ENCODE results near the gene ST7. TPM values are rescaled to one million over a fixed set of nuclear protein-coding genes. Genes with fewer than 3 reads are reported as not detected.
"Not testable (repeated sequence)": the region's sequence is repeated elsewhere in the genome, so short reads cannot be mapped to it uniquely, and the experiment has no call there.

The ST7 gene
- total RNA-seq, 2 donors from 2014 or later: 7.6 to 9.8 TPM

DNA sequence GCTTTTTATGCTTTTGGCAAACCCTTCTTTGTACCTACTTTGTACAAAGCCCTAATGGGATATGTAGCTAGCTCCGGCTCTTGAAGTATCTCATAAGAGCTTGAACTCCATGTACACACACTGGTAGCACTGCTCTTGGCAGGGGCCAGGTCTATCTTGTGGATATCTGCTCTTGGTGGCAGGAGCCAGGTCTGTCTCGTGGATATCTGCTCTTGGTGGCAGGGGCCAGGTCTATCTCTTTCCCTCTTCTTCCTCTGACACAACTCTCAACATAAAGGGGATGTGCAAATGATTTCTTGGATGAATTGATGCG, 277.7 kb downstream of the ST7 start:
- H3K27me3 Mint-ChIP-seq: no peaks in the 10 kb centered on the region
- peaks cover 3% of the 10 kb centered on the region for H3K9me3 Mint-ChIP-seq
- ATAC-seq: no peak
- no peak overlapping the region for H3K27ac Mint-ChIP-seq
- no peak overlapping the region for H3K4me3 Mint-ChIP-seq
- no peaks in the 10 kb centered on the region for H3K4me1 Mint-ChIP-seq (ENCODE audit: low read depth in 2 of 2)
- H3K36me3 Mint-ChIP-seq: peaks cover 4% of the 10 kb centered on the region
- DNase-seq (ENCODE audit: low spot score): no peak

- H3K4me1 Mint-ChIP-seq (ENCODE audit: low read depth in 2 of 2): no peaks in the 10 kb centered on the region
- no peak overlapping the region for H3K27ac Mint-ChIP-seq
- peaks cover 4 to 12% of the 10 kb centered on the region in 2 donors for H3K27me3 Mint-ChIP-seq
- ATAC-seq (no peak), DNase-seq (ENCODE audit: low spot score) (no peak)
- no peak overlapping the region for H3K4me3 Mint-ChIP-seq
- peaks cover 4% of the 10 kb centered on the region for H3K36me3 Mint-ChIP-seq
- no peaks in the 10 kb centered on the region for H3K9me3 Mint-ChIP-seq
Observed at GRCh38 chr7:117237646-117238045, 284.3 kb downstream of the ST7 start.

DNA sequence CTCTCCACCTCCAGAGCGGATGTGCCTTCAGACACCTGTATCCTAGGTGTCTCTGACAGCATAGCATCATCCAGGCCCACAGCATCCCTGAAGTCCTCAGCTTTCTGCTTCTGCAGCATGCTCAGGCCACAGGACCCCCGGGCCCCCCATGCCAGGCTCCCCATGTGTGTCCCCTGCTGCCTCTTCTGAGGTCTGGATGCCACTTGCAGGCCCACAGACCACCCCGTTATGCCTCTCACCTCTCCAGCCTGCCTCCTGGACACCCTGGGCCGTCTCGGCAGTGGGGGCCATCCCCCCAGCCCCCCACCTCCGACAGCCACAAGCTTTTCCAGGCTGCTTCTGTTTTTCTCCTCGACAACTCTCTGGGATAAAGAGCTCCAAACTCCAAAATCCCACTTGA, 285.2 kb downstream of the ST7 start:
- Mint-ChIP-seq H3K4me1 (ENCODE audit: low read depth in 2 of 2) (no peaks in the 10 kb centered on the region), H3K4me3 (no peak overlapping the region), H3K9me3 (no peaks in the 10 kb centered on the region), H3K27ac (no peak overlapping the region), H3K27me3 (peaks cover 4 to 12% of the 10 kb centered on the region in 2 donors), H3K36me3 (peaks cover 4% of the 10 kb centered on the region)
- DNase-seq (ENCODE audit: low spot score): no peak
- no peak for ATAC-seq

DNA sequence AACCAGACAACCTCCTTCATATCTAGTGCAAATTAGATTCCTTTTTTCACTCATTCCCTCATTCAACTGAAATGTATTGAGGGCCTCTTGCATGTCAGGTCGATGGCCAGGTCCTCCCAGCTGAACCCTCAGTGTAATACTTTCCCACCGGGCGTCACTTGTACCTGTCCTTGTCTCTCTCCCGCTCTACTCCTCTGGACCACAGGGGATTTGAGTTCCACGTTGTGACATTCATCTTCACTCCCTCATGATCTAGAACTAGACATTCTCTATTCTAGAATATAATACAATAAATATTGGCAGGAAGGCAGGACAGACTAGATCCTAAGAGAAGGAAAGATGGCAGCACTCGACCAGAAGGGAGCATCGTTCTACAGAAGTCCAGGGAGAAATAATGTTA, 285.6 kb downstream of the ST7 start:
- Mint-ChIP-seq H3K27me3 (peaks cover 4 to 12% of the 10 kb centered on the region in 2 donors), H3K36me3 (peaks cover 4% of the 10 kb centered on the region), H3K4me3 (no peak overlapping the region), H3K4me1 (ENCODE audit: low read depth in 2 of 2) (no peaks in the 10 kb centered on the region), H3K9me3 (no peaks in the 10 kb centered on the region), H3K27ac (no peak overlapping the region)
- ATAC-seq: no peak
- DNase-seq (ENCODE audit: low spot score): no peak

- ATAC-seq (no peak), DNase-seq (ENCODE audit: low spot score) (no peak)
- no peaks in the 10 kb centered on the region for H3K4me1 Mint-ChIP-seq (ENCODE audit: low read depth in 2 of 2)
- H3K27me3 Mint-ChIP-seq: peaks cover 4 to 20% of the 10 kb centered on the region in 2 donors
- H3K4me3 Mint-ChIP-seq: no peak overlapping the region
- peaks cover 2% of the 10 kb centered on the region for H3K9me3 Mint-ChIP-seq
- H3K27ac Mint-ChIP-seq: no peak overlapping the region
- no peaks in the 10 kb centered on the region for H3K36me3 Mint-ChIP-seq
Observed at GRCh38 chr7:117241088-117241487, 287.8 kb downstream of the ST7 start.

DNA sequence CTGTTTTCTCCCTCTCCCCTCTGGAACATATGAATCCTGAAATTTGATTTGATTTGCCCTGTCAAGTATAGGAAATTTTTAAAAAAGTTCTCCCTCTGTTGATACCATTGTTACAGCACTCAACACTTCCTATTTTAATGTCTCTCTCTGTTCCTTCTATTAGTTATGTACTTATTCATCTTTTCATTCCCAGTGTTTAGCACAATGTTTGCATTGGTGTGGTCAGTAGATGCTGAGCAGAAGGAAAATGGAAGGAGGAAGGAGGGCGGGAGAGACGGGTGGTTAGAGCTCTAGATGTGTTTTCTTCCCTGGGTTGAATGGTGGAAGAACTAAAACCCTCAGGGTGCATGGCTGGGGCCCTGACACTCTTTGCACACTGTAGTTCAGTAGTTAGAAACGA, 290.1 kb downstream of the ST7 start:
- no peak for DNase-seq (ENCODE audit: low spot score)

GRCh38 chr7:117245703-117246102, 292.4 kb downstream of the ST7 start:
- not testable (repeated sequence) for H3K27ac Mint-ChIP-seq; DNase-seq (ENCODE audit: low spot score); H3K9me3 Mint-ChIP-seq; H3K36me3 Mint-ChIP-seq; ATAC-seq; H3K4me3 Mint-ChIP-seq; H3K4me1 Mint-ChIP-seq (ENCODE audit: low read depth in 2 of 2)
- peaks cover 0 to 26% of the 10 kb centered on the region in 2 donors for H3K27me3 Mint-ChIP-seq

More for the DNA sequence above, 290.1 kb downstream of the ST7 start:
- Mint-ChIP-seq H3K27me3 (peaks cover 4 to 28% of the 10 kb centered on the region in 2 donors), H3K36me3 (no peaks in the 10 kb centered on the region), H3K4me3 (no peak overlapping the region), H3K9me3 (peaks cover 2% of the 10 kb centered on the region), H3K27ac (no peak overlapping the region), H3K4me1 (ENCODE audit: low read depth in 2 of 2) (no peaks in the 10 kb centered on the region)
- no peak for ATAC-seq

- DNase-seq (ENCODE audit: low spot score): no peak
- no peak overlapping the region for H3K4me3 Mint-ChIP-seq
- no peaks in the 10 kb centered on the region for H3K4me1 Mint-ChIP-seq (ENCODE audit: low read depth in 2 of 2)
- H3K27me3 Mint-ChIP-seq: peaks cover 4 to 40% of the 10 kb centered on the region in 2 donors
- H3K36me3 Mint-ChIP-seq: no peaks in the 10 kb centered on the region
- peaks cover 2% of the 10 kb centered on the region for H3K9me3 Mint-ChIP-seq
- ATAC-seq: no peak
- H3K27ac Mint-ChIP-seq: no peak overlapping the region
Observed at GRCh38 chr7:117247809-117248208, 294.5 kb downstream of the ST7 start.

DNA sequence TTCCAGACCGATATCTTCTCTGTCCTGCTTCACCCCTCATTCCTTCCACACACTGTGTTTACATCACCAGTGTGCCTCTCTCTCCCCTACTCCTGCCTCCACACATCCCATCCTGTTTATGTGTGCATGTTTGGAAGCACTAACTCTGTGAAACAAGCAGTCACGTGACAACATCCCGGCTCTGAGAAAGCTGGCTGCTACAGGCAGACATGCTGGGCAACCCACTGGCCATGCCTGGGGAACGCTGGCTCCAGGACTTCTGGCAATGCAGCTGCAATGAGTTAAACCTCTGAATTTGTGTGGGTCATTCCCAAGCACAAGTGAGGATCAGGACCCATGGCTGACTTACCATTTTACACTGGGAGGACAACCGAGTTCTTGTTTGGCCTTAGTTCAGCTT, 295.5 kb downstream of the ST7 start:
- Mint-ChIP-seq H3K4me1 (ENCODE audit: low read depth in 2 of 2) (no peaks in the 10 kb centered on the region), H3K4me3 (no peak overlapping the region), H3K36me3 (no peaks in the 10 kb centered on the region), H3K9me3 (peaks cover 2% of the 10 kb centered on the region), H3K27ac (no peak overlapping the region), H3K27me3 (peaks cover 6 to 40% of the 10 kb centered on the region in 2 donors)
- DNase-seq (ENCODE audit: low spot score) (no peak), ATAC-seq (no peak)

DNA sequence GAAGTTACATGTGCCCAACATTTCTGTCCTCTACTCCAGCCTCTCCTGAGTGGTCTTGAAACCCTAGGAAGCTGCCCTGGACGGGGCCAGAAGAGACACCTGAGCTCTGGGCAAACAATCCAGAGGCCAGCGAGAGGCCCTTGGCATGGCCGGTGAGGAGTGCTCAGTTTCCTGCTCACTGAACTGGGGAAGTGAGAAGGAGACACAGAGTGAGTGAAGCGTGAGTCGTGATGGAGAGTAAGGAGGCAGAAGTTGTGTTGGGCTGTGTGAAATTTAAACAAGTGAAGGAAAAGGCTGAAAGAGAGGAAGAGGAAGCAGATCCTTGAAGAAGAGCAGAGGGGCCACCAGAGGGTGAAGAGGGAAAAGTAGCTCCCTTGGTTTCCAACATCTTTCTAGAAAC, 296.4 kb downstream of the ST7 start:
- peaks cover 6 to 40% of the 10 kb centered on the region in 2 donors for H3K27me3 Mint-ChIP-seq
- no peaks in the 10 kb centered on the region for H3K4me1 Mint-ChIP-seq (ENCODE audit: low read depth in 2 of 2)
- H3K27ac Mint-ChIP-seq: no peak overlapping the region
- H3K4me3 Mint-ChIP-seq: no peak overlapping the region
- no peaks in the 10 kb centered on the region for H3K36me3 Mint-ChIP-seq
- H3K9me3 Mint-ChIP-seq: peaks cover 2% of the 10 kb centered on the region
- no peak for DNase-seq (ENCODE audit: low spot score)
- ATAC-seq: no peak

- Mint-ChIP-seq H3K36me3 (no peaks in the 10 kb centered on the region), H3K9me3 (peaks cover 2% of the 10 kb centered on the region), H3K4me1 (ENCODE audit: low read depth in 2 of 2) (no peaks in the 10 kb centered on the region), H3K27me3 (peaks cover 8 to 46% of the 10 kb centered on the region in 2 donors), H3K27ac (no peak overlapping the region), H3K4me3 (no peak overlapping the region)
- ATAC-seq (no peak), DNase-seq (ENCODE audit: low spot score) (no peak)
Observed at GRCh38 chr7:117250245-117250644, 296.9 kb downstream of the ST7 start.

DNA sequence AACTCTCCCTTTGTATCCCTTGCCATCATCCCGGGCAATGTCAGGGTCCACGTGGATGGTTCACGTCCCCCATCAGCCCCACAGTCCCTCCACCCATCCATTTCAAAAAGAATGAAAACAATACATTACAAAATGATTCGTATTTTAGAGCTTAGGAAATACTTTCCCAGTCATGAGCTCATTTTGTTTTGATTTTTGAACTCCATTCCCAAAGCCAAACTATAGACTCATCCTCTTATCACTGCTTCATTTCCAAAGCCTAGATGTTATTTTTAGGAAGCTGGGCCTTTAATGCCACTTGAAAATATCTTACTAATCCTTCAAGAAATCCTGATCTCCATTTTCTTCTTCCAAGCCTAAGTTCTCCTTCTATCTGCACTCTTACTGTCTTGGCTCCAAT, 297.5 kb downstream of the ST7 start:
- no peak overlapping the region for H3K4me3 Mint-ChIP-seq
- H3K27ac Mint-ChIP-seq: no peak overlapping the region
- H3K27me3 Mint-ChIP-seq: peaks cover 8 to 44% of the 10 kb centered on the region in 2 donors
- DNase-seq (ENCODE audit: low spot score) (no peak), ATAC-seq (no peak)
- no peaks in the 10 kb centered on the region for H3K4me1 Mint-ChIP-seq (ENCODE audit: low read depth in 2 of 2)
- H3K9me3 Mint-ChIP-seq: no peaks in the 10 kb centered on the region
- no peaks in the 10 kb centered on the region for H3K36me3 Mint-ChIP-seq

DNA sequence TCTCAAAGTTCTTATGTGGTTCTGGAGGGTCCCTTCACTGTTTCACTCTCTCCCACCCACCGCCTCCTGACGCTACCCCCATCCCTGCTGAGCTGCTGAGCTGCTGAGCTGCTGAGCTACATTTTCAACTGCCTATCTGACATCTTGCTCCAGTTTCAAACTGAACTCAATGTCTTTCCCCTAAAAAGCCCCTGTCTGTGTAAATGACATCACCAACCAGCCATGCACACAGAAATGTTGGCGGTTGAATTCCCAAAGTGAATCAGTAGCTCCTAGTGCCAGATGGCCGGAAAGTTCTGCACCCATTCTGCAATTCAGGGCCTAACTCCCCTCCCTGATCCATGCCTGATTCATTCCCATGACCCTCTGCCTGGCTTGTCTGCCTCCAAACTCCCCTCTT, 298.4 kb downstream of the ST7 start:
- no peak for ATAC-seq
- no peaks in the 10 kb centered on the region for H3K36me3 Mint-ChIP-seq
- H3K27me3 Mint-ChIP-seq: peaks cover 8 to 43% of the 10 kb centered on the region in 2 donors

GRCh38 chr7:117259615-117260014, 306.3 kb downstream of the ST7 start:
- H3K36me3 Mint-ChIP-seq: no peaks in the 10 kb centered on the region
- no peaks in the 10 kb centered on the region for H3K4me1 Mint-ChIP-seq (ENCODE audit: low read depth in 2 of 2)
- peaks cover 6 to 31% of the 10 kb centered on the region in 2 donors for H3K27me3 Mint-ChIP-seq
- DNase-seq (ENCODE audit: low spot score) (no peak), ATAC-seq (no peak)
- H3K9me3 Mint-ChIP-seq: no peaks in the 10 kb centered on the region
- no peak overlapping the region for H3K27ac Mint-ChIP-seq
- no peak overlapping the region for H3K4me3 Mint-ChIP-seq

More for the DNA sequence above, 298.4 kb downstream of the ST7 start:
- Mint-ChIP-seq H3K4me1 (ENCODE audit: low read depth in 2 of 2) (no peaks in the 10 kb centered on the region), H3K9me3 (no peaks in the 10 kb centered on the region), H3K27ac (no peak overlapping the region), H3K4me3 (no peak overlapping the region)
- no peak for DNase-seq (ENCODE audit: low spot score)

DNA sequence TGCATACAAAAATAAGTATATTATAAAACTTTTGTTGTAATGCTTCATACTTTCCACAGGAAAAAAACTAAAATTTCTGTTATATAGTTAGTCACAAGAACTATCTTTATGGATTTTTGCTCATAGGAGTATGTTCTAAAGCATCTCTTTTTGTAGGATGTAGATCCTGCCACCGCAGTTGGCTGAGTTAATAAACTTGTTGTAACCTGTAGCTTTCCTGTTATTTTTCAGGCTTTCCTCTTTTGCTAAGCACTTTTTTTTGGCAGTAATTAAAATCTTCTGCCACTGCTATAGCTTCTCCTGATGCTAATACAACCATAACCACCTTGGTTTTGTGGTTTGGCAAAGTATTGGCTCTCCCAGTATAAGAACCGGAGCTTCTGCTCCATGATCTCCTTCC, 309.2 kb downstream of the ST7 start:
- H3K36me3 Mint-ChIP-seq: no peaks in the 10 kb centered on the region
- ATAC-seq (no peak), DNase-seq (ENCODE audit: low spot score) (no peak)
- no peak overlapping the region for H3K4me3 Mint-ChIP-seq
- H3K9me3 Mint-ChIP-seq: no peaks in the 10 kb centered on the region
- H3K27me3 Mint-ChIP-seq: peaks cover 3 to 17% of the 10 kb centered on the region in 2 donors
- H3K4me1 Mint-ChIP-seq (ENCODE audit: low read depth in 2 of 2): no peaks in the 10 kb centered on the region
- no peak overlapping the region for H3K27ac Mint-ChIP-seq
